ENCODE data around the gene DPH1.

DNA sequence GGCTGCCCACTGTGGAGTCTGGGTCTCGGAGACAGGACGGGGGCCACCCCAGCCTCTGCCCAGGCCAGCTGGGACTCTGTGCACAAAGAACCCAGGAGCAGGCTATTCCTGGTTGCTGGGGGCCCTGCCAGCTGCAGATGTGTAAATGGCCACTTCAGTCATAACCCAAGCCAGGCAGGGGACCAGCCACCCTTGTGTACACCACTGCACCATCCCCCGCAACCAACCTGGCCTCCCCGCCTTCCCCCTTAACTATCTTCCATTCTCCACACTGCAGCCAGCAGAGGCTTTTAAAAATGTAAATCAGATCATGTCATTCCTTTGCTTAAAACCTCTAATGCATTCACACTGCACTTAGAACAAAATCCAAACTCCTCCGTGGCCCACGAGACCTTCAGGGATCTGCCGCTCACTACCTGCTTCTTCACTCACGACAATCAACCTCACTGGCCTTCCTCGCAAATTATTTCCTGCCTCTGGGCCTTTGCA is 33.1 kb upstream of the DPH1 start:
- no peak for TF ChIP-seq POLR2A (IDR thresholded peaks at IDR 0.05)
- TF ChIP-seq, protein P1, sequence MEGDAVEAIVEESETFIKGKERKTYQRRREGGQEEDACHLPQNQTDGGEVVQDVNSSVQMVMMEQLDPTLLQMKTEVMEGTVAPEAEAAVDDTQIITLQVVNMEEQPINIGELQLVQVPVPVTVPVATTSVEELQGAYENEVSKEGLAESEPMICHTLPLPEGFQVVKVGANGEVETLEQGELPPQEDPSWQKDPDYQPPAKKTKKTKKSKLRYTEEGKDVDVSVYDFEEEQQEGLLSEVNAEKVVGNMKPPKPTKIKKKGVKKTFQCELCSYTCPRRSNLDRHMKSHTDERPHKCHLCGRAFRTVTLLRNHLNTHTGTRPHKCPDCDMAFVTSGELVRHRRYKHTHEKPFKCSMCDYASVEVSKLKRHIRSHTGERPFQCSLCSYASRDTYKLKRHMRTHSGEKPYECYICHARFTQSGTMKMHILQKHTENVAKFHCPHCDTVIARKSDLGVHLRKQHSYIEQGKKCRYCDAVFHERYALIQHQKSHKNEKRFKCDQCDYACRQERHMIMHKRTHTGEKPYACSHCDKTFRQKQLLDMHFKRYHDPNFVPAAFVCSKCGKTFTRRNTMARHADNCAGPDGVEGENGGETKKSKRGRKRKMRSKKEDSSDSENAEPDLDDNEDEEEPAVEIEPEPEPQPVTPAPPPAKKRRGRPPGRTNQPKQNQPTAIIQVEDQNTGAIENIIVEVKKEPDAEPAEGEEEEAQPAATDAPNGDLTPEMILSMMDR (IDR thresholded peaks at IDR 0.05), result no peak

All from Peyer's patch (tissue), 4 donors.